ENCODE data around the gene FAM204A.

The FAM204A gene

GRCh38 chr10:118254654-118255053 lies 87.5 kb downstream of the FAM204A start:
- Histone ChIP-seq H3K27ac (no peak overlapping the region), H4K20me1 (ENCODE audit: insufficient read depth) (no peaks in the 10 kb centered on the region), H3K36me3 (ENCODE audit: insufficient read depth) (no peaks in the 10 kb centered on the region), H3K79me2 (ENCODE audit: insufficient read depth, low read depth) (no peaks in the 10 kb centered on the region), H3K4me3 (IDR thresholded peaks at IDR 0.05; ENCODE audit: insufficient read depth, low read depth, low read length) (no peak overlapping the region), H3K4me1 (ENCODE audit: low read depth, poor library complexity, severe bottlenecking) (no peaks in the 10 kb centered on the region), H3K9ac (no peak overlapping the region), H2AFZ (ENCODE audit: low read depth) (no peak overlapping the region), H3K4me2 (no peak overlapping the region), H3K27me3 (ENCODE audit: insufficient read depth, low read depth) (no peaks in the 10 kb centered on the region)
- no peak for TF ChIP-seq CTCF (conservative IDR thresholded peaks at IDR 0.05; ENCODE audit: low read depth, low read length)

DNA sequence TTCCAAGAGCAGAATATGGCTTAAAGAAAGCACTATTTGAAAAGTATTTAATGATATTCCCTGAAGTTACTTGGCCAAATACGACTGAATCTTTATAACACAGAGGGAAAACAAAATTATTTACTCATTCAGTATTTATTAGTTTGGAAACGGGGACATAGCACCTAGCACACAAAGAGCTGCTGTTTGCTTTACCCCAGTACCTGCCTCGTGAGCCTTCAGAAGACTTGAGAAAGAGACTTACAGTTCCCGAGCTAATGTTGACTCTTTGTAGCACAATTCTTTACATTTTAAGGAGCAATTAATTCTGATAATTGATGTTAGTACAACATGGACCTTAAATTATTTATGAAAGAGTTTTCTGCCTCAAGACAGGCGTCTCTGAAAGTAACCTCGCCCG lies 88.7 kb downstream of the FAM204A start:
- Histone ChIP-seq H3K4me1 (ENCODE audit: low read depth, poor library complexity, severe bottlenecking) (no peaks in the 10 kb centered on the region), H3K4me3 (IDR thresholded peaks at IDR 0.05; ENCODE audit: insufficient read depth, low read depth, low read length) (no peak overlapping the region), H3K4me2 (no peak overlapping the region), H3K27me3 (ENCODE audit: insufficient read depth, low read depth) (no peaks in the 10 kb centered on the region), H3K79me2 (ENCODE audit: insufficient read depth, low read depth) (no peaks in the 10 kb centered on the region), H3K27ac (no peak overlapping the region), H3K9ac (no peak overlapping the region), H3K36me3 (ENCODE audit: insufficient read depth) (no peaks in the 10 kb centered on the region), H2AFZ (ENCODE audit: low read depth) (no peak overlapping the region), H4K20me1 (ENCODE audit: insufficient read depth) (no peaks in the 10 kb centered on the region)
- TF ChIP-seq CTCF (conservative IDR thresholded peaks at IDR 0.05; ENCODE audit: low read depth, low read length) = no peak

DNA sequence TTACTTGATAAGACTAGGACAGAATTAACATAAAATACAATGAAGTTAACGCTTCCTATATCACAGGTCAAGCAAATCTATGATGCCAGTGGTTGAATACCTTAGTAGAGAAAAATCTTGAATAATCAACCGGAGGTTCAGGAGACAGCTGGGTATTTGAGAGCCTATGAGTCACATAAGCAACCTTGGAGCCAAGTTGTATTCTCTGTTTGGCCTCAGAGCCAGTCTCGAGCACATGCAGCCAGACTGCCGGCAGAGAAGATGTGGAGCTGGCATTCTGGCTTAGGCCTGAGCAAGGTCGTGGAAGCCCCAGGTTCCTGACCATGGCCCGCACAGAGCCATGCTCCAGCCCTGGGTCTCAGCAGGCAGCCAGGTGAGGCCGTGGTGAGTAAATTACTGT lies 90.3 kb downstream of the FAM204A start:
- Histone ChIP-seq H3K9ac (no peak overlapping the region), H3K4me1 (ENCODE audit: low read depth, poor library complexity, severe bottlenecking) (no peaks in the 10 kb centered on the region), H4K20me1 (ENCODE audit: insufficient read depth) (no peaks in the 10 kb centered on the region), H3K4me2 (no peak overlapping the region), H3K27ac (no peak overlapping the region), H3K79me2 (ENCODE audit: insufficient read depth, low read depth) (no peaks in the 10 kb centered on the region), H3K27me3 (ENCODE audit: insufficient read depth, low read depth) (no peaks in the 10 kb centered on the region), H3K4me3 (IDR thresholded peaks at IDR 0.05; ENCODE audit: insufficient read depth, low read depth, low read length) (no peak overlapping the region), H2AFZ (ENCODE audit: low read depth) (no peak overlapping the region), H3K36me3 (ENCODE audit: insufficient read depth) (no peaks in the 10 kb centered on the region)
- TF ChIP-seq CTCF (conservative IDR thresholded peaks at IDR 0.05; ENCODE audit: low read depth, low read length) = no peak

DNA sequence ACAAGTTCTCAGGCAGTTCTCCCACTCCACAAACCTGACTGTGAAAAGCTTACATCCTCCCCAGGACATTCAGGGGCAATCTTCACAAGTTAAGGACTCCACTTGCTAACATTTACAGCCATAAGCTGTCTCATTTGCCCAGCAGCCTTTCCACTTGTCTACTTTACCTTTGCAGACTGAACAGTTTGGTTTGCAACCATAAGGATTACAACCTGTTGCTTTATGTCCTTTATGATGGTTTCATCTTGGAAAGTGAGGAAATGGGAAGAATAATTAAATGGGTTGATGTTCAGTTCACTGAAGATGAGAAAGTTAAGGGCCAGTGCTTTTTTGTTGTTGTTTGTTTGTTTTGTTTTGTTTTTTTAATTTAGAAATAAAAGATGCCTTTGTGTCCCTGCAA lies 92.4 kb downstream of the FAM204A start:
- no peak overlapping the region for H2AFZ ChIP-seq (ENCODE audit: low read depth)
- TF ChIP-seq CTCF (conservative IDR thresholded peaks at IDR 0.05; ENCODE audit: low read depth, low read length) = no peak
- H3K4me1 ChIP-seq (ENCODE audit: low read depth, poor library complexity, severe bottlenecking) = no peaks in the 10 kb centered on the region
- no peak overlapping the region for H3K4me3 ChIP-seq (IDR thresholded peaks at IDR 0.05; ENCODE audit: insufficient read depth, low read depth, low read length)
- H3K27ac ChIP-seq = no peak overlapping the region
- no peaks in the 10 kb centered on the region for H4K20me1 ChIP-seq (ENCODE audit: insufficient read depth)
- no peak overlapping the region for H3K9ac ChIP-seq
- no peaks in the 10 kb centered on the region for H3K79me2 ChIP-seq (ENCODE audit: insufficient read depth, low read depth)
- no peaks in the 10 kb centered on the region for H3K36me3 ChIP-seq (ENCODE audit: insufficient read depth)
- no peak overlapping the region for H3K4me2 ChIP-seq
- H3K27me3 ChIP-seq (ENCODE audit: insufficient read depth, low read depth) = no peaks in the 10 kb centered on the region
